ENCODE measurements around the gene AP1G2. TPM values are rescaled to one million over a fixed set of nuclear protein-coding genes. Genes with fewer than 3 reads are reported as not detected.
"Not testable (repeated sequence)": the region's sequence is repeated elsewhere in the genome, so short reads cannot be mapped to it uniquely, and the experiment has no call there.

AP1G2 gene
- total RNA-seq, 1 donor from 2014 or later, result 145 TPM

DNA sequence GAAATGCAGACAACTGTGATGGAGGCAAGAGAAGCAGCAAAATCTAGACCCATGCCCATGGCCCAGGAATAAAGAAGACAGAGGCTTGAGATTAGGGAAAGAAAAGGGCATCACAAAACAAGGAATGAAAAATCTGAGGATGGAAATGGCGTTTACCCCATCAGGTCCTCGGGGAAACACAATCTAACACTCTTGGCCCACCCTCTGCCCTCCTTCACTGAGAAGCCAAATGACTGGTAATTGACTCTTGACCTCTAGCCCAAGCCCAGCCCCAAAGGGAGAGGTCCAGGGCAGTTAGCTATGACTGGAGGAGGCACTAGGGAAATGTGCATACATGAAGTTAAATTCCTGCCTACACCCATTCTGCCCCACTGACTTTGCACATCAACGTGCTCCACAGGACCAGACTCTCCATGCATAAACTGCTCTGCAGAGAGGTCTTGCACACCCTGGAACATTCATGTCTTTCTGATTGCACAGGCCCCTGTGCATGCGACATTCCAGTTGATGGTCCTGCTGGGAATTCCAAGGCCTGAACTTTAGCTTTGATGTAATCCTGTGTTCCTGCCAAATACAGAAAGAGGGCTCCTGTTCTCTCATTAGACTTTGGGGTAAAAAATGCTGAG lies 21.7 kb downstream of the AP1G2 start:
- no peaks in the 10 kb centered on the region for H3K9me3 Mint-ChIP-seq
- H3K4me3 Mint-ChIP-seq, result no peak overlapping the region
- DNase-seq (ENCODE audit: low spot score), result no peak
- intact Hi-C loops (cut with micrococcal nuclease), result no loop called here
- H3K27me3 Mint-ChIP-seq (ENCODE audit: insufficient read depth), result no peaks in the 10 kb centered on the region
- peaks cover 3% of the 10 kb centered on the region for H3K36me3 Mint-ChIP-seq (ENCODE audit: low read depth)
- H3K27ac Mint-ChIP-seq, result no peak overlapping the region
- H3K4me1 Mint-ChIP-seq (ENCODE audit: low read depth), result no peaks in the 10 kb centered on the region

DNA sequence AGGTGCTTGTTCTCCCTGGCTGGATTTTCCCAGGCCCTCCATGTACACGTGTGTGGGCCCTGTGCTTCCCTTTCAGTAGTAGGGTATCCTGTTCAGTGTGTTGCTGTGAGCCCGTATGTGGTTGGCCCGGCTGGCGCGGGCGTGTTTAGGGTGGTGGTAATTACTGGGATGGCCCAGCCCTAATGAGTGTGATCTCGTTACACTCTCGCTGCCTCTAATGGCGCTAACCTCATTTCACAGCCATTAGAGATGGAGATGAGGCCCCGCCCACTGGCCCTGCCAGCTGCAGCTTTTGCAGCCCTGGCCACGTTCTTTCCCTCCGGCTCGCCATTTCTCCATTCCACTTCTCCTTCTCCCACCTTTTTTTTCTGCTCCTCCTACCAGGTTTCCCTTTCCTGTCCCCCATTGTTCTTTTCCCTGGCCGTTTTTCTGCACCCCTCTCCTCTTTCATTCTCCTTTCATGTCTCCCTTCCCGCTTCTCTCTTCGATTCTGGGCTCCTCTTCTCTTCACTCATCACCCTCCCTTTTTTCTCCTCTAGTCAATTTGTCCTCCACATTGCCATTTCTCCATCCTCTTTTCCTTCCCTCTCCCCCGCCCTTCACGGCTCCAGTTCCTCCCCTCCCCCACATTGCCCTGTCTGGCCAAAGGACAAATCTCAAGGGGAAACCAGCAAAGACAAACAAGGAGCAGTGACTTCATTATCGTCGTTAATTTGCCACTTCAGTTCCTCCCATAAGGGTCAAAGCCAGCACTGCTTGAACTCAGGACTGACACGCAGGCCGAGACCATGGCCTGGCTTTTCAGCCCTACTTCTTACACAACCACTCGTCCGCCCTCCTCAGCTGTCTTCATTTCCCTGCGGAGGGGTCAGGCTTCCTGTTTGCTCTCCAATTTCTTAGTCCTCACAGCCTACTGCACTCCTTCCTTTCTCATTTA lies 22.8 kb downstream of the AP1G2 start:
- no peaks in the 10 kb centered on the region for H3K9me3 Mint-ChIP-seq
- H3K36me3 Mint-ChIP-seq (ENCODE audit: low read depth), result peaks cover 3% of the 10 kb centered on the region
- H3K4me1 Mint-ChIP-seq (ENCODE audit: low read depth), result no peaks in the 10 kb centered on the region
- no peak overlapping the region for H3K4me3 Mint-ChIP-seq
- peaks cover under 1% of the 10 kb centered on the region for H3K27me3 Mint-ChIP-seq (ENCODE audit: insufficient read depth)
- DNase-seq (ENCODE audit: low spot score), result no peak
- H3K27ac Mint-ChIP-seq, result no peak overlapping the region
- intact Hi-C loops (cut with micrococcal nuclease), result no loop called here

GRCh38 chr14:23543403-23543802 lies 24.2 kb downstream of the AP1G2 start:
- no peak for DNase-seq (ENCODE audit: low spot score)
- H3K9me3 Mint-ChIP-seq, result no peaks in the 10 kb centered on the region
- intact Hi-C loops (cut with micrococcal nuclease), result no loop called here
- H3K36me3 Mint-ChIP-seq (ENCODE audit: low read depth), result peaks cover 3% of the 10 kb centered on the region
- H3K4me3 Mint-ChIP-seq, result no peak overlapping the region
- H3K27me3 Mint-ChIP-seq (ENCODE audit: insufficient read depth), result peaks cover 6% of the 10 kb centered on the region
- H3K4me1 Mint-ChIP-seq (ENCODE audit: low read depth), result no peaks in the 10 kb centered on the region
- H3K27ac Mint-ChIP-seq, result no peak overlapping the region

DNA sequence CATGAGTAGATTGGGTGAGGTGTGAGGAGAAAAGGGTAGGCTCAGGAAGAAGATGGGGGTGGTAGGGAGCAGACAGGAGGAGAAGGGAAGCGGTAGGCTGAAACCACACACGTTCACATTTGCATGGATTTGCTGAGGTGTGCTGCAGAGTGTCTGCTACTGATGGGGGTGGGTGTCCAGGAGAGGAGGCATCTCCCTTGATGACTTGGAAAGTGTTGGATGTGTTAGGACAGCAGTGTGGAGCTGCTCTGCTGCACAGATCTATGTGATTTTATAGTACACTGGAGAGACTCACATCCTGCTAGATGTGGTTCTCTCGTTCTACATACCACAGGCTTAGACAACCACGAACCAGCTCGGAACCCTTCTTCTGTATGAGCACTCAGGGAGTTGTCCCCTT lies 25.3 kb downstream of the AP1G2 start:
- no peak overlapping the region for H3K27ac Mint-ChIP-seq
- H3K4me3 Mint-ChIP-seq, result no peak overlapping the region
- no peak for DNase-seq (ENCODE audit: low spot score)
- peaks cover 3% of the 10 kb centered on the region for H3K36me3 Mint-ChIP-seq (ENCODE audit: low read depth)
- H3K27me3 Mint-ChIP-seq (ENCODE audit: insufficient read depth), result peaks cover 7% of the 10 kb centered on the region
- intact Hi-C loops (cut with micrococcal nuclease), result no loop called here
- no peaks in the 10 kb centered on the region for H3K9me3 Mint-ChIP-seq
- H3K4me1 Mint-ChIP-seq (ENCODE audit: low read depth), result no peaks in the 10 kb centered on the region

DNA sequence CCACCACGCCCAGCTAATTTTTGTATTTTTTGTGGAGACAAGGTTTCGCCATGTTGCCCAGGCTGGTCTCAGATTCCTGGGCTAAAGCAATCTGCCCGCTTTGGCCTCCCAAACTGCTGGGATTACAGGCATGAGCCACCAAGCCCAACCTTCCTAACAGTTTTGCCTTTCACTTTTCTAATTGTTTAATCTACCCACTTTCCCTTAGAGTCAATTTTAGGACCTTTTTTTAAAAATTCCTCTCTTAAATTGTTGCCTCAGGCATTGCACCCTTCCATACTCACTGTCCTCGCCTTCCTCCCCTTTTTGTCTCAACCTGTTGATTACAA lies 27.5 kb downstream of the AP1G2 start:
- no peak for DNase-seq (ENCODE audit: low spot score)
- H3K9me3 Mint-ChIP-seq, result no peaks in the 10 kb centered on the region
- H3K27ac Mint-ChIP-seq, result no peak overlapping the region
- no peaks in the 10 kb centered on the region for H3K36me3 Mint-ChIP-seq (ENCODE audit: low read depth)
- no peaks in the 10 kb centered on the region for H3K4me1 Mint-ChIP-seq (ENCODE audit: low read depth)
- intact Hi-C loops (cut with micrococcal nuclease), result no loop called here
- peaks cover 7% of the 10 kb centered on the region for H3K27me3 Mint-ChIP-seq (ENCODE audit: insufficient read depth)
- no peak overlapping the region for H3K4me3 Mint-ChIP-seq

DNA sequence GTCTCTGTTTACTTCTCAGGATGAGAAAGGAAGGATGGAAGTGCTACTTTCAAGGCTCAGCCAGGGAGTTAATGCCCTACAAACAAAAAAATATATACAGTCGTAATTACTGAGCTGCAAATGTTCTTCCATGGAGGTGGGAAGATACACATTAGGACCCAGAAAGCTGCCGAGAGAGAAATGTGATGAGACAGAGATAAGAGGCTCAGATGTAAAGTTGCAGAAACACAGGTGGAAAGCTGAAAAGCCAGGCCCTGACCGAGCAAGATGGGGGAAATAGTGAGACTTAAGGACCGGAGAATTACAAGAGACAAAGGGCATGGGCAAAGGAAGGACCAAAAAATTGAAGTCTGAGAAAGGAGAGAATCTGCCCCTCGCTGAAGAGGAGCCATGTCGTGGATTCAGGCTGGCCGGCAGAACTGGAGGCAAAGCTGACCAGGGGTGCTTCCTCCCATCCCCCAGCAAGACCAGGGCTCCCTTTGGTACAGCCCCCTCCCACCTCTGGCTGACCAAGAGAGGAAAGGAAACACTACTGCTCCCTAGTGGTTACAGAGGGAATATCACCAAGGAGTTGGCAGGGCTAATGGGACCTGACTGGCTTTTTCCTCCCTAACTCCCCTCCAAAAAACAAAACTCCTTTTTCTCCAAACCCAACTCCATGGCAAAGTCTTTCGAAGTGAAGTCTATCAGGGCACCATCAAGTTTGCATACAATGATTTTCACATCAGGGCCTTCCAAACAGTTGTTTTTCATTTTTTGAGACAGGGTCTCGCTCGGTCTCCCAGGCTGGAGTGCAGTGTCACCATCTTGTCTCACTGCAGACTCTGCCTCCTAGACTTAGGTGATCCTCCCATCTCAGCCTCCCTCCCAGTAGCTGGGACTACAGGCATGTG lies 28.1 kb downstream of the AP1G2 start:
- no peaks in the 10 kb centered on the region for H3K36me3 Mint-ChIP-seq (ENCODE audit: low read depth)
- H3K27ac Mint-ChIP-seq, result no peak overlapping the region
- H3K4me1 Mint-ChIP-seq (ENCODE audit: low read depth), result no peaks in the 10 kb centered on the region
- no peak overlapping the region for H3K4me3 Mint-ChIP-seq
- DNase-seq (ENCODE audit: low spot score), result peak; percentile 14
- H3K9me3 Mint-ChIP-seq, result no peaks in the 10 kb centered on the region
- intact Hi-C loops (cut with micrococcal nuclease), result loop anchor here (1.0 kb wide), 1 partner anchor 61 kb away; no protein-coding TSS in a partner anchor
- peaks cover 7% of the 10 kb centered on the region for H3K27me3 Mint-ChIP-seq (ENCODE audit: insufficient read depth)

- H3K27ac Mint-ChIP-seq, result no peak overlapping the region
- DNase-seq (ENCODE audit: low spot score), result no peak
- H3K4me1 Mint-ChIP-seq (ENCODE audit: low read depth), result no peaks in the 10 kb centered on the region
- H3K9me3 Mint-ChIP-seq, result no peaks in the 10 kb centered on the region
- no peaks in the 10 kb centered on the region for H3K36me3 Mint-ChIP-seq (ENCODE audit: low read depth)
- peaks cover 7% of the 10 kb centered on the region for H3K27me3 Mint-ChIP-seq (ENCODE audit: insufficient read depth)
- intact Hi-C loops (cut with micrococcal nuclease), result loop anchor here (1.0 kb wide), 1 partner anchor 60 kb away; no protein-coding TSS in a partner anchor
- H3K4me3 Mint-ChIP-seq, result no peak overlapping the region
These were observed 28.8 kb downstream of the AP1G2 start for GRCh38 chr14:23538785-23539184.

DNA sequence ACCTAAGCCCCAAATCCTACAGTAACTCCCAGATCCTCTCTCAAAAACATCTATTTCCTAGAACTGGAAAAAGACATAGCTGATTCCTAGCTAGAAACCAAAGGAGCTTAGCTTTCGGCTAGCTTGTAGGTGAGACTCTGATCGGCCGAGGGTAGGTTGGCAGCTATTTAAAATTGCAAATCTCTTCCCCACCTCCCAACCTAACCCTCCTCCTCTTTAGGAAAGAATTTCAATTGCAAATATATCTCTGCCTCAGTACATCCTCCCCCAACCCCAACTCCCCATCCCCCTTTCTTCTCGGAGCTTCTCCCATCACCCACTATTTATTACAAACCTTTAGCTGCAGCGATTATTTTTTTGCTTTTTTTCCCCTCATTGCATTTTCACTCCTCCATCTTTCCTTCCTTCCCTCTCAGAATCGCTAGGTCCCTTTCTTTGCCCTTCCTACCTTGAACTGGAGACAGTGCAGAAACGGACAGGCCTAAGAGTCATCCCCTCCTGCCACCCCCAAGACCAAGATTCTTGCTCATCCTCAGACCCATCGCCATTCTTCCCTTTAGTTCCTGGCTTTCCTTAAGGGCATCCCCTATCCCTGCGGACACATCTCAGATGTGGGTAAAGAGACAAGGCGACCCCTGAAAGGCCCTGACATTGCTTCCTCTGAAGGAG lies 29.4 kb downstream of the AP1G2 start:
- Mint-ChIP-seq H3K4me3 (no peak overlapping the region), H3K27ac (no peak overlapping the region), H3K27me3 (ENCODE audit: insufficient read depth) (peaks cover 7% of the 10 kb centered on the region), H3K4me1 (ENCODE audit: low read depth) (no peaks in the 10 kb centered on the region), H3K9me3 (no peaks in the 10 kb centered on the region), H3K36me3 (ENCODE audit: low read depth) (no peaks in the 10 kb centered on the region)
- intact Hi-C loops (cut with micrococcal nuclease), result no loop called here
- no peak for DNase-seq (ENCODE audit: low spot score)

DNA sequence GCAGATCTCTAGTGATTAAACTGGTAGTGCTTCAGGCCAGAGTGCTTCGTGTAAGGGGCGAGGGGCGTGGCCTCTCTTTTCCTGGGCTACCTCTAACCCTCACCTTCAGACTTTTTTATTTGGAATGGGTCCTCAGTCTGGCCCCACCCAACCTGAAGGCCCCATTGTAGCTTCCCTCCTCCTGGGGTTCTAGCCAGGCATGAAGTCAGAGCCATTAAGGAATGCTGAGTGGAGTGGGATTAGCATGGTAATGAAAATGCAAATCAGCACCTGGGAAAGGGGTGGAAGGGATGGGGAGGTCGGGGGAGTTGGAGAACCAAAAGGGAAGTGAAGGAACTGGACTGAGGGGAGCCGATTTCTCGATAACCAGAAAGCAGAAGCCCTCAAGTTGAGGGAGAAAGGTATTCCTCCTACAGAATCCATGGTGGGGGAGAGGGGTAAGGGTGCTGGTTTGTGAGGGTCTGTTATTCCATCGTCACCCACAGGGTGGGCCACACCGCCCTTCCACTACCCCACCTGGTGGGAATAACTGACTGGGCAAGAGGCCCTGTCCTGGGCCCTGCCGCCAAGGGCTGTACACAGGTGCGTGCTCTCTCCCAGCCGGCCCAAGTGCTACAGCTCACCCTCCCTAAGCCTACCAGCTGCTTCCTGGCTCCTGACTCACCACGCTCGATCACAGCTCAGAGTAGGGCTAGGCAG lies 30.1 kb downstream of the AP1G2 start:
- Mint-ChIP-seq H3K27me3 (ENCODE audit: insufficient read depth) (peaks cover 7% of the 10 kb centered on the region), H3K36me3 (ENCODE audit: low read depth) (no peaks in the 10 kb centered on the region), H3K4me1 (ENCODE audit: low read depth) (no peaks in the 10 kb centered on the region), H3K9me3 (no peaks in the 10 kb centered on the region), H3K27ac (no peak overlapping the region), H3K4me3 (no peak overlapping the region)
- intact Hi-C loops (cut with micrococcal nuclease), result no loop called here
- no peak for DNase-seq (ENCODE audit: low spot score)

GRCh38 chr14:23536906-23537305 lies 30.7 kb downstream of the AP1G2 start:
- H3K36me3 Mint-ChIP-seq (ENCODE audit: low read depth); DNase-seq (ENCODE audit: low spot score); H3K4me3 Mint-ChIP-seq; H3K4me1 Mint-ChIP-seq (ENCODE audit: low read depth); H3K27me3 Mint-ChIP-seq (ENCODE audit: insufficient read depth); intact Hi-C loops (cut with micrococcal nuclease); H3K27ac Mint-ChIP-seq; H3K9me3 Mint-ChIP-seq: not testable (repeated sequence)

DNA sequence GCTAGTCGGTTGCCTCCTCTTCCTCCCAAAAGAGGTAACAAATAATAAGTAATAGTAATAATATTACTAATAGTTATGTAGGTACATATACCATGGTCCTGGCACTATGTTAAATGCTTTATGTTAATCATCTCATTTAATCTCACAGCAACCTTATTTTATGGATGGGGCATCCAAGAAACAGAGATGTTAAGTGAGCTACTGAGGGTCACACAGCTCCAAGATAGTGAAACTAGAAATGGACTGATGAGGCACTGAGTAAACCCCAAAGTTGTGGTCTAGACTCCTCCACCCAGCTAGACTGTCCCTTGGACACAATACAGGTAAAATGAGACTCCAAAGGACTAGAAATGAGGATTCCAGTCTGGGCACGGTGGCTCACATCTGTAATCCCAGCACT lies 31.1 kb downstream of the AP1G2 start:
- no peak overlapping the region for H3K4me3 Mint-ChIP-seq
- H3K27me3 Mint-ChIP-seq (ENCODE audit: insufficient read depth), result peaks cover 7% of the 10 kb centered on the region
- no peaks in the 10 kb centered on the region for H3K4me1 Mint-ChIP-seq (ENCODE audit: low read depth)
- intact Hi-C loops (cut with micrococcal nuclease), result no loop called here
- no peak for DNase-seq (ENCODE audit: low spot score)
- H3K36me3 Mint-ChIP-seq (ENCODE audit: low read depth), result no peaks in the 10 kb centered on the region
- no peaks in the 10 kb centered on the region for H3K9me3 Mint-ChIP-seq
- no peak overlapping the region for H3K27ac Mint-ChIP-seq

GRCh38 chr14:23535943-23536342 lies 31.6 kb downstream of the AP1G2 start:
- intact Hi-C loops (cut with micrococcal nuclease), result no loop called here
- DNase-seq (ENCODE audit: low spot score), result no peak

More at GRCh38 chr14:23535943-23536342, 31.6 kb downstream of the AP1G2 start:
- Mint-ChIP-seq H3K4me1 (ENCODE audit: low read depth) (peaks cover under 1% of the 10 kb centered on the region), H3K4me3 (no peak overlapping the region), H3K27me3 (ENCODE audit: insufficient read depth) (peaks cover 7% of the 10 kb centered on the region), H3K9me3 (no peaks in the 10 kb centered on the region), H3K36me3 (ENCODE audit: low read depth) (no peaks in the 10 kb centered on the region), H3K27ac (no peak overlapping the region)
